HCT116 (cell line): Measurements from ENCODE around the gene SLC16A12. TPM values are rescaled to one million over a fixed set of nuclear protein-coding genes. Genes with fewer than 3 reads are reported as not detected.

ENCODE experiments used
- ATAC-seq: fragments of 200-7000 bp; cut with Tn5 transposase; 2 replicates; pipeline ENCODE4 v1.9.1; 2020; ENCODE audit warnings: mild to moderate bottlenecking, moderate library complexity
- BruUV-seq: library from RNA; stranded (reverse); fragments of 400-500 nt; replicated peaks from 2 replicates; lab custom pipeline; 2021; lab: Mats Ljungman, UMichigan
- CTCF ChIA-PET: fragments of 300-600 bp; sonication (Branson Sonifier 250); formaldehyde crosslinking; loops from one replicate; lab custom pipeline; 2021; ENCODE audit warnings: antibody characterized with exemption; lab: Charles Lee
- POLR2A ChIA-PET: fragments of 300-600, 350-600 bp; sonication (Branson Sonifier 250); formaldehyde crosslinking; loops from one replicate; lab custom pipeline; 2021; ENCODE audit warnings: antibody characterized with exemption; lab: Charles Lee
- RAD21 ChIA-PET, 2 experiments: fragments of 300-600 bp; sonication (Branson Sonifier 250); formaldehyde crosslinking; loops; one replicate each; lab custom pipeline; 2023; ENCODE audit warnings: low total read pairs in 2 of 2; ENCODE audit not compliant: uncharacterized antibody in 2 of 2, unreplicated experiment in 2 of 2, low non-redundant PET in 1 of 2; lab: Charles Lee
- DNase-seq: peaks from one replicate; pipeline ENCODE4 v3.0.0-alpha.2; 2010; ENCODE audit warnings: low read depth, low spot score
- H2AFZ ChIP-seq: fragments of 200-600 bp; shearing (Covaris generic), sonication (generic); 2 replicates; pipeline ENCODE4 v1.6.1; 2017; ENCODE audit warnings: low read depth, mixed run types, mixed read lengths, antibody characterized with exemption, low read length; ENCODE audit not compliant: poor library complexity, severe bottlenecking
- H3K27ac ChIP-seq: 2 replicates; pipeline ENCODE4 v1.5.1; 2012; ENCODE audit warnings: low read depth, low read length
- H3K27me3 ChIP-seq: fragments of 200-600 bp; sonication (generic); 2 replicates; pipeline ENCODE4 v1.6.1; 2016; ENCODE audit warnings: mixed run types, low read length, mixed read lengths; ENCODE audit not compliant: insufficient read depth
- H3K36me3 ChIP-seq, 2 experiments: fragments of 200-500 bp in 1 of 2; fragments of 200-600 bp in 1 of 2; sonication (Bioruptor generic) in 1 of 2; sonication (generic) in 1 of 2; 2 replicates each; pipeline versions ENCODE4 v1.5.1 to v1.6.1; 2014 to 2016; ENCODE audit warnings: low read length in 2 of 2, inconsistent platforms in 1 of 2, mixed read lengths in 1 of 2, mixed run types in 1 of 2; ENCODE audit not compliant: insufficient read depth in 2 of 2, control insufficient read depth in 1 of 2
- H3K4me1 ChIP-seq, 2 experiments: fragments of 200-600 bp in 1 of 2; sonication (generic) in 1 of 2; 2 replicates each; pipeline versions ENCODE4 v1.5.1 to v1.6.1; 2012 to 2017; ENCODE audit warnings: low read length in 2 of 2, inconsistent platforms in 1 of 2, mild to moderate bottlenecking in 1 of 2, mixed read lengths in 1 of 2, mixed run types in 1 of 2, moderate library complexity in 1 of 2; ENCODE audit not compliant: insufficient read depth in 2 of 2, control insufficient read depth in 1 of 2
- H3K4me2 ChIP-seq: fragments of 200-600 bp; sonication (generic); 2 replicates; pipeline ENCODE4 v1.6.1; 2017; ENCODE audit warnings: mixed run types, low read length, mixed read lengths
- H3K4me3 ChIP-seq, 2 experiments: fragments of 200-600 bp in 1 of 2; sonication (generic) in 1 of 2; replicated peaks in 1 of 2; 2 replicates each; pipeline ENCODE4 v1.5.1; 2011 to 2016; ENCODE audit warnings: low read length in 2 of 2, control low read depth in 1 of 2, low read depth in 1 of 2, mild to moderate bottlenecking in 1 of 2, mixed read lengths in 1 of 2, mixed run types in 1 of 2
- H3K79me2 ChIP-seq: fragments of 200-600 bp; sonication (generic); 2 replicates; pipeline ENCODE4 v1.6.1; 2017; ENCODE audit warnings: mild to moderate bottlenecking, mixed run types, low read length, moderate library complexity, mixed read lengths; ENCODE audit not compliant: insufficient read depth
- H3K9ac ChIP-seq: fragments of 200-600 bp; sonication (generic); 2 replicates; pipeline ENCODE4 v1.6.1; 2016; ENCODE audit warnings: low read length, mixed read lengths
- H3K9me2 ChIP-seq: fragments of 200-600 bp; sonication (generic), shearing (Covaris generic); 2 replicates; pipeline ENCODE4 v1.6.1; 2017; ENCODE audit warnings: mixed run types, mild to moderate bottlenecking, moderate library complexity; ENCODE audit not compliant: insufficient read depth
- H3K9me3 ChIP-seq, 2 experiments: fragments of 200-500 bp in 1 of 2; fragments of 200-600 bp in 1 of 2; sonication (Bioruptor generic) in 1 of 2; sonication (generic) in 1 of 2; 2 replicates each; pipeline ENCODE4 v1.6.1; 2014 to 2017; ENCODE audit warnings: low read length in 2 of 2, mixed read lengths in 2 of 2, inconsistent platforms in 1 of 2, low read depth in 1 of 2, mild to moderate bottlenecking in 1 of 2, mixed run types in 1 of 2, moderate library complexity in 1 of 2; ENCODE audit not compliant: control insufficient read depth in 1 of 2, insufficient read depth in 1 of 2
- H4K20me1 ChIP-seq: fragments of 200-600 bp; sonication (generic), shearing (Covaris generic); 2 replicates; pipeline ENCODE4 v1.6.1; 2017; ENCODE audit warnings: mixed run types, mild to moderate bottlenecking, moderate library complexity; ENCODE audit not compliant: insufficient read depth
- ATF3 ChIP-seq: IDR thresholded peaks from 2 replicates; pipeline ENCODE4 v1.6.1; 2012
- CBX3 ChIP-seq: IDR thresholded peaks from 2 replicates; pipeline ENCODE4 v1.6.1; 2012; ENCODE audit warnings: low read depth
- CEBPB ChIP-seq: IDR thresholded peaks from 2 replicates; pipeline ENCODE4 v1.6.1; 2012; ENCODE audit warnings: low read depth
- CTCF ChIP-seq, 3 experiments: fragments of 200-600 bp in 1 of 3; sonication (generic) in 1 of 3; IDR thresholded peaks in 2 of 3; conservative IDR thresholded peaks in 1 of 3; 2 replicates each; pipeline ENCODE4 v1.5.1; 2012 to 2017; ENCODE audit warnings: low read depth in 2 of 3, low read length in 2 of 3, antibody characterized with exemption in 1 of 3, borderline replicate concordance in 1 of 3, control low read depth in 1 of 3, mild to moderate bottlenecking in 1 of 3, mixed read lengths in 1 of 3, mixed run types in 1 of 3, moderate library complexity in 1 of 3; ENCODE audit not compliant: insufficient read depth in 1 of 3
- EGR1 ChIP-seq: IDR thresholded peaks from 2 replicates; pipeline ENCODE4 v1.6.1; 2012; ENCODE audit warnings: low read depth
- ELF1 ChIP-seq: IDR thresholded peaks from 2 replicates; pipeline ENCODE4 v1.6.1; 2012; ENCODE audit warnings: low read depth, borderline replicate concordance
- EZH2 ChIP-seq: fragments of 200-600 bp; sonication (generic); IDR thresholded peaks from 2 replicates; pipeline ENCODE4 v1.6.1; 2017; ENCODE audit warnings: antibody characterized with exemption, mixed run types
- EZH2phosphoT487 ChIP-seq: fragments of 200-600 bp; IDR thresholded peaks from 2 replicates; pipeline ENCODE4 v1.6.1; 2018; ENCODE audit warnings: antibody characterized with exemption, borderline replicate concordance
- FOSL1 ChIP-seq: IDR thresholded peaks from 2 replicates; pipeline ENCODE4 v1.6.1; 2012; ENCODE audit warnings: low read depth
- JUND ChIP-seq: IDR thresholded peaks from 2 replicates; pipeline ENCODE4 v1.6.1; 2012
- POLR2A ChIP-seq: IDR thresholded peaks from 2 replicates; pipeline ENCODE4 v1.7.0; 2011; ENCODE audit warnings: borderline replicate concordance; ENCODE audit not compliant: insufficient read depth, insufficient read length; ENCODE audit errors: extremely low read depth
- POLR2AphosphoS5 ChIP-seq: IDR thresholded peaks from 2 replicates; pipeline ENCODE4 v1.6.1; 2011; ENCODE audit warnings: mild to moderate bottlenecking, low read depth, low read length, moderate library complexity
- RAD21 ChIP-seq: IDR thresholded peaks from 2 replicates; pipeline ENCODE4 v1.6.1; 2012; ENCODE audit warnings: low read depth, mild to moderate bottlenecking
- REST ChIP-seq: IDR thresholded peaks from 2 replicates; pipeline ENCODE4 v1.6.1; 2012; ENCODE audit warnings: low read depth
- SIN3A ChIP-seq: IDR thresholded peaks from 2 replicates; pipeline ENCODE4 v1.6.1; 2012; ENCODE audit warnings: low read depth
- SP1 ChIP-seq: IDR thresholded peaks from 2 replicates; pipeline ENCODE4 v1.6.1; 2012; ENCODE audit warnings: low read depth
- YY1 ChIP-seq: IDR thresholded peaks from 2 replicates; pipeline ENCODE4 v1.6.1; 2011; ENCODE audit warnings: low read length, low read depth, moderate library complexity, mild to moderate bottlenecking; ENCODE audit not compliant: insufficient replicate concordance; ENCODE audit errors: extremely low read depth
- ZNF274 ChIP-seq: fragments of 200-500 bp; sonication (Bioruptor generic); IDR thresholded peaks from 2 replicates; pipeline ENCODE4 v1.6.1; 2014; ENCODE audit warnings: mild to moderate bottlenecking, low read depth, low read length, inconsistent platforms
- intact Hi-C: fragments of 100-400 bp; cut with micrococcal nuclease; formaldehyde crosslinking; loops from 2 replicates; pipeline ENCODE4 v1.10.0; 2022
- total RNA-seq: library from RNA; stranded (reverse); gene quantifications from one replicate; pipeline ENCODE4 v1.2.1, GENCODE V29; 2021; ENCODE audit not compliant: unreplicated experiment
- TF ChIP-seq, protein P1 (sequence below): IDR thresholded peaks from 2 replicates; pipeline ENCODE4 v1.6.1; 2012

Gene SLC16A12
- total RNA-seq, 1 experiment from 2014 or later, result not detected

DNA sequence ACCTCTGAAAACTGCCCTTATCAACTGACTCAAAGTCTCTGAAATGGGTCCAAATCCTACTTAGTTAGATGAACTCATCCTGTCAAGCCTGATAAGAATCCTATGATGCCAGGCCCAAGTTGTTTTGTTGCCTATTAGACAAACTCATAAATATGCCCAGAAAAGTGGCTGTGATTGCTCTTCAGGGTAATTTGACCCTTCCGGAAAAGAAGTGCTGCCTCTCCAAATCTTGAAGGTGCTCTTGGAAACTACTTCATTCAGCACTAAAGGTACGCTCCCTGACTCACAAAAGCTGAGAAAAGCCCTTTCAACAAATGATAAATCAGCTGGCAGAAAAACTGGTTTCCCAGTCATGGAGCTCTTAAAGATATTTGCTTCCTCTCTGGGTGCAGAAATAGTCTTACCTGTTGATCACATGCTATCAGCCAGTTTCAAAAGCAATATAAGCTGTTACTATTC, 114.3 kb downstream of the SLC16A12 start:
- ChIA-PET RAD21 (no interaction called here), POLR2A (no interaction called here), CTCF (no interaction called here)
- Histone ChIP-seq H3K27ac (no peak overlapping the region), H3K9me3 (no peaks in the 10 kb centered on the region), H3K9ac (no peak overlapping the region), H3K4me2 (no peak overlapping the region), H3K36me3 (peaks cover 7 to 15% of the 10 kb centered on the region in 2 experiments; a peak in 2 of 4 replicates), H3K79me2 (peaks cover 25% of the 10 kb centered on the region), H3K9me2 (no peaks in the 10 kb centered on the region), H3K4me3 (no peak overlapping the region), H3K27me3 (no peaks in the 10 kb centered on the region), H3K4me1 (peaks cover 0 to under 1% of the 10 kb centered on the region in 2 experiments; a peak in 3 of 4 replicates), H4K20me1 (no peaks in the 10 kb centered on the region), H2AFZ (no peak overlapping the region)
- intact Hi-C loops, result no loop called here
- no peak for TF ChIP-seq CTCF (IDR thresholded peaks at IDR 0.05 in 2 of 3, conservative IDR thresholded peaks at IDR 0.05 in 1 of 3; ENCODE audit: borderline replicate concordance in 1 of 3, insufficient read depth in 1 of 3, low read depth in 2 of 3, low read length in 2 of 3)
- no peak for TF ChIP-seq ATF3
- no peak for TF ChIP-seq EZH2phosphoT487
- TF ChIP-seq SIN3A, result no peak
- no peak for TF ChIP-seq YY1
- TF ChIP-seq ZNF274, result no peak
- no peak for TF ChIP-seq REST
- no peak for TF ChIP-seq FOSL1
- no peak for TF ChIP-seq CBX3
- no peak for TF ChIP-seq ELF1
- TF ChIP-seq POLR2AphosphoS5, result no peak
- TF ChIP-seq, protein P1, sequence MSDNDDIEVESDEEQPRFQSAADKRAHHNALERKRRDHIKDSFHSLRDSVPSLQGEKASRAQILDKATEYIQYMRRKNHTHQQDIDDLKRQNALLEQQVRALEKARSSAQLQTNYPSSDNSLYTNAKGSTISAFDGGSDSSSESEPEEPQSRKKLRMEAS, result no peak
- no peak for TF ChIP-seq EZH2
- no peak for TF ChIP-seq EGR1
- no peak for TF ChIP-seq JUND
- TF ChIP-seq CEBPB, result no peak
- TF ChIP-seq POLR2A, result no peak
- TF ChIP-seq RAD21, result no peak
- no peak for TF ChIP-seq SP1
- ATAC-seq (no peak), DNase-seq (no peak)
- BruUV-seq, result no TSS peak
